Muscle layer of colon (tissue), 2 donors: ENCODE results near the gene ZNF280C.
"Not testable (repeated sequence)": the region's sequence is repeated elsewhere in the genome, so short reads cannot be mapped to it uniquely, and the experiment has no call there.

Experiments used
- H3K27ac ChIP-seq: one replicate; pipeline ENCODE4 v1.7.0; 2013; ENCODE audit warnings: low read depth, mild to moderate bottlenecking, low read length, moderate library complexity
- H3K27me3 ChIP-seq, 2 donors: one replicate each; pipeline ENCODE4 v1.7.0; 2013; ENCODE audit warnings: low read length in 2 of 2, mild to moderate bottlenecking in 2 of 2; ENCODE audit not compliant: insufficient read depth in 2 of 2, control insufficient read depth in 1 of 2
- H3K36me3 ChIP-seq: one replicate; pipeline ENCODE4 v1.7.0; 2013; ENCODE audit warnings: mild to moderate bottlenecking, low read length; ENCODE audit not compliant: insufficient read depth
- H3K4me1 ChIP-seq: one replicate; pipeline ENCODE4 v1.7.0; 2013; ENCODE audit warnings: mild to moderate bottlenecking, low read length; ENCODE audit not compliant: insufficient read depth
- H3K4me3 ChIP-seq, 2 donors: one replicate each; pipeline ENCODE4 v1.7.0; 2013; ENCODE audit warnings: low read length in 2 of 2, low read depth in 1 of 2, mild to moderate bottlenecking in 1 of 2, moderate library complexity in 1 of 2
- H3K9ac ChIP-seq: one replicate; pipeline ENCODE4 v1.7.0; 2013; ENCODE audit warnings: low read length
- H3K9me3 ChIP-seq: one replicate; pipeline ENCODE4 v1.7.0; 2013; ENCODE audit warnings: mild to moderate bottlenecking, low read length
- donor health status: abdominal sarcoma.
- donor health status: Adenocarcinoma of cecum.

The ZNF280C gene

DNA sequence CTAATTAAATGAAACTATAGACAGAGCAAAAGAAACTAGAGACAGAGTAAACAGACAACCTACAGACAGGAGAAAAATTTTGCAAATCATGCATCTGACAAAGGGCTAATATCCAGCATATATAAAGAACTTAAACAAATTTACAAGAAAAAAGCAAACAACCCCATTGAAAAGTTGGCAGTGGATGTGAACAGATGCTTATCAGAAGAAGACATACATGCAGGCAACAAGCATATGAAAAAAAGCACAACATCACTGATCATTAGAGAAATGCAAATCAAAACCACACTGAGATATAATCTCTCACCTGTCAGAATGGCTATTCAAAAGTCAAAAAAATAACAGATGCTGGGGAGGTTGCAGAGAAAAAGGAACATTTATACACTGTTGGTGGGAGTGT, 14.8 kb downstream of the ZNF280C start:
- H3K36me3 ChIP-seq: no peaks in the 10 kb centered on the region
- H3K4me3 ChIP-seq: no peak overlapping the region
- H3K27me3 ChIP-seq: no peaks in the 10 kb centered on the region
- H3K4me1 ChIP-seq: no peaks in the 10 kb centered on the region
- no peak overlapping the region for H3K27ac ChIP-seq
- H3K9me3 ChIP-seq: no peaks in the 10 kb centered on the region
- no peak overlapping the region for H3K9ac ChIP-seq

DNA sequence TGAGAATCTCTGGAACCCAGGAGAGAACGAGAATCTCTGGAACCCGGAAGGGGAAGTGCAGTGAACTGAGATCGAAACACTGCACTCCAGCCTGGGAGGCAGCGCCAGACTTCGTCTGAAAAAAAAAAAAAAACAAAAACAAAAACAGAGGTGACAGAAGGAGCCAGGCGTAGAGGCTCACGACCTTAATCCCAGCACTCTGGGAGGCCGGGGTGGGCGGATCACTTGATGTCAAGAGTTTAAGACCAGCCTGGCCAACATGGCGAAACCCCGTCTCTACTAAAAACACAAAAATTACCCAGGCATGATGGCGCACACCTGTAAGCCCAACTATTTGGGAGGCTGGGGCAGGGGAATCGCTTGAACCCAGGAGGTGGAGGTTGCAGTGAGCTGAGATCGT, 17.0 kb downstream of the ZNF280C start:
- H3K9me3 ChIP-seq: no peaks in the 10 kb centered on the region
- H3K27me3 ChIP-seq: no peaks in the 10 kb centered on the region
- no peaks in the 10 kb centered on the region for H3K4me1 ChIP-seq
- H3K9ac ChIP-seq: no peak overlapping the region
- H3K27ac ChIP-seq: no peak overlapping the region
- no peak overlapping the region for H3K4me3 ChIP-seq
- H3K36me3 ChIP-seq: no peaks in the 10 kb centered on the region

- Histone ChIP-seq H3K27me3 (no peaks in the 10 kb centered on the region), H3K27ac (no peak overlapping the region), H3K4me3 (no peak overlapping the region), H3K36me3 (no peaks in the 10 kb centered on the region), H3K4me1 (no peaks in the 10 kb centered on the region), H3K9ac (no peak overlapping the region), H3K9me3 (no peaks in the 10 kb centered on the region)
Observed at GRCh38 chrX:130247996-130248395, 20.7 kb downstream of the ZNF280C start.

GRCh38 chrX:130246084-130246483, 22.6 kb downstream of the ZNF280C start:
- Histone ChIP-seq H3K4me3 (no peak overlapping the region), H3K9me3 (no peaks in the 10 kb centered on the region), H3K4me1 (no peaks in the 10 kb centered on the region), H3K9ac (no peak overlapping the region), H3K27me3 (no peaks in the 10 kb centered on the region), H3K27ac (no peak overlapping the region), H3K36me3 (peaks cover 7% of the 10 kb centered on the region)

DNA sequence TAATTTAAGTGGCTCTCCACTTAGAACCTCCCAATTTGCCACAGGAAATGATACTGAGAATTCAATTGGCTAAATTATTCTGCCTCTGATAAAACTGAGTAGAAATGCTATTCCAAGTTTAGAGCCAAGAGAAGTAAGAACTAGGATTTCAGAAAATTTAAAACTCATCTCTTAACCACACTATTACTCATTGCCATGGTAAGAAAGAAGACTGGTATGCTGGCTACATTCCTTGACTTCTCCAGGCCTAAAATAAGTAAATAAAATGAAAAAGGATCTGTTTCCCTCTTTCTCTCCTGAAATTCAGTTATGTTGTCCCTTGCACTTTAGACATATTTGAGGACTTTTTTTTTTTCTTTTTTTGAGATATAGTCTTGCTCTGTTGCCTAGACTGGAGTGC, 23.3 kb downstream of the ZNF280C start:
- Histone ChIP-seq H3K27me3 (no peaks in the 10 kb centered on the region), H3K4me3 (no peak overlapping the region), H3K36me3 (peaks cover 7% of the 10 kb centered on the region), H3K27ac (no peak overlapping the region), H3K9me3 (no peaks in the 10 kb centered on the region), H3K4me1 (no peaks in the 10 kb centered on the region), H3K9ac (no peak overlapping the region)

GRCh38 chrX:130231184-130231583, 37.5 kb downstream of the ZNF280C start:
- not testable (repeated sequence) for H3K27me3 ChIP-seq, H3K27ac ChIP-seq, H3K9ac ChIP-seq, H3K4me1 ChIP-seq, H3K9me3 ChIP-seq, H3K4me3 ChIP-seq, H3K36me3 ChIP-seq

DNA sequence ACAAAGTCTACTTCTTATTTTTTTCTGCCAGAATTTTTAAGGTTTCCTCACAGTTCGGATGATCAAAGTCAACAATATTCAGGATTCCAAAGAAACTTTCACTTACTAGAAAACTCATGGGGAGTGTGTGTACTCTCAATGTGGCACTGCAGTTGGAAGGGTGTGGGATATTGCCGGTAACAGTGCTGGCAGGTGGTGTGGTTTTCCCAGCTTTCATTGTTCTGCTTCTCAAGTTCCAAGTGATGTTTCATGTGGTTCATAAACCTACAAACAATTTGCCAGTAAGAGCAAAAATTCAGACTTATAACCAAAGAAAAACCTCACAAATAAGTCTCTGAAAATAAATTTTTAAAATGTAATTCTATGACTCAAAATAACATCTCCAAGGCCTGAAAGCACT, 39.8 kb downstream of the ZNF280C start:
- H3K27me3 ChIP-seq: peaks cover 0 to 3% of the 10 kb centered on the region in 2 donors
- H3K4me1 ChIP-seq: no peaks in the 10 kb centered on the region
- no peak overlapping the region for H3K4me3 ChIP-seq
- no peak overlapping the region for H3K9ac ChIP-seq
- H3K36me3 ChIP-seq: no peaks in the 10 kb centered on the region
- no peaks in the 10 kb centered on the region for H3K9me3 ChIP-seq
- no peak overlapping the region for H3K27ac ChIP-seq

DNA sequence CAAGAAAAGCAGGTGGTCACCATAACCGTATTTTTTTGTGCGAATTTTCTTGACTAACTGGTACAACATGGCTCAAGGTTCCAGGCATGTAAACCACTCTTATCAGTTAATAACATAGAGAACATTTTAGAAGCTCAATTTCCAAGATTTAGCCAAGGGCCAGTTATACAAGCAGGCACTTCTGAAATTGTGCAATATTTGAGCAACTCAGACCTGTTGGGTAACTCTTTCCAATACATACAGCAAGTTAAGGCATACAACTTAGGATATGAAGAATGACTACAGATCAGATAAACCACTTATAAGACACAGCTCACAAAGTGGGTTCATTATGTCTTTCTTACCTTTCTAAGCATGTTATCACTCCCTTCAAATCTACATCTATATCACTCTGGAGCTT, 43.9 kb downstream of the ZNF280C start:
- Histone ChIP-seq H3K4me3 (no peak overlapping the region), H3K36me3 (no peaks in the 10 kb centered on the region), H3K9ac (no peak overlapping the region), H3K9me3 (no peaks in the 10 kb centered on the region), H3K27me3 (no peaks in the 10 kb centered on the region), H3K4me1 (no peaks in the 10 kb centered on the region), H3K27ac (no peak overlapping the region)

DNA sequence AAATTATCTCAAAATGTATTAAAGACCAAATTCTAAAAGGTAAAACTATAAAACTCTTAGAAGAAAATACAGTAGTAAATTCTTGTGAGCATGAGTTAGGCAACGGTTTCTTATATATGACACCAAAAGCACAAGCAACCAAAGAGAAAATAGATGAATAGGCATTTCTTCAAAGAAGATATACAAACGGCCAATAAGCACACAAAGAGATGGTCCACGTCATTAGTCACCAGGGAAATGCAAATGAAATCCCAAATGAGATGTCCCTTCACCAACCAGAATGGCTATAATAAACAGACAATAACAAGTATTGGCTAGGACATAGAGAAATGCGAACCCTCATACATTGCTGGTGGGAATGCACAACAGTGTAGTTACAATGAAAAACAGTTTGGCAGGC, 52.4 kb downstream of the ZNF280C start:
- no peaks in the 10 kb centered on the region for H3K27me3 ChIP-seq
- no peak overlapping the region for H3K27ac ChIP-seq
- no peaks in the 10 kb centered on the region for H3K36me3 ChIP-seq
- H3K4me1 ChIP-seq: no peaks in the 10 kb centered on the region
- no peak overlapping the region for H3K9ac ChIP-seq
- no peak overlapping the region for H3K4me3 ChIP-seq
- H3K9me3 ChIP-seq: no peaks in the 10 kb centered on the region

- Histone ChIP-seq H3K36me3 (no peaks in the 10 kb centered on the region), H3K4me1 (no peaks in the 10 kb centered on the region), H3K27me3 (no peaks in the 10 kb centered on the region), H3K27ac (no peak overlapping the region), H3K9me3 (no peaks in the 10 kb centered on the region), H3K9ac (no peak overlapping the region), H3K4me3 (no peak overlapping the region)
Observed at GRCh38 chrX:130213376-130213775, 55.3 kb downstream of the ZNF280C start.

- Histone ChIP-seq H3K4me3 (no peak overlapping the region), H3K9ac (no peak overlapping the region), H3K36me3 (no peaks in the 10 kb centered on the region), H3K27me3 (no peaks in the 10 kb centered on the region), H3K9me3 (no peaks in the 10 kb centered on the region), H3K4me1 (no peaks in the 10 kb centered on the region), H3K27ac (no peak overlapping the region)
Observed at GRCh38 chrX:130212371-130212770, 56.3 kb downstream of the ZNF280C start.

- no peak overlapping the region for H3K9ac ChIP-seq
- no peaks in the 10 kb centered on the region for H3K9me3 ChIP-seq
- no peaks in the 10 kb centered on the region for H3K36me3 ChIP-seq
- no peaks in the 10 kb centered on the region for H3K4me1 ChIP-seq
- no peaks in the 10 kb centered on the region for H3K27me3 ChIP-seq
- no peak overlapping the region for H3K4me3 ChIP-seq
- no peak overlapping the region for H3K27ac ChIP-seq
Observed at GRCh38 chrX:130211415-130212186, 57.1 kb downstream of the ZNF280C start.
